ENCODE results near the gene ZNF10. TPM values are rescaled to one million over a fixed set of nuclear protein-coding genes. Genes with fewer than 3 reads are reported as not detected.

Gene ZNF10
- total RNA-seq, 1 donor from 2014 or later = 19.6 TPM

DNA sequence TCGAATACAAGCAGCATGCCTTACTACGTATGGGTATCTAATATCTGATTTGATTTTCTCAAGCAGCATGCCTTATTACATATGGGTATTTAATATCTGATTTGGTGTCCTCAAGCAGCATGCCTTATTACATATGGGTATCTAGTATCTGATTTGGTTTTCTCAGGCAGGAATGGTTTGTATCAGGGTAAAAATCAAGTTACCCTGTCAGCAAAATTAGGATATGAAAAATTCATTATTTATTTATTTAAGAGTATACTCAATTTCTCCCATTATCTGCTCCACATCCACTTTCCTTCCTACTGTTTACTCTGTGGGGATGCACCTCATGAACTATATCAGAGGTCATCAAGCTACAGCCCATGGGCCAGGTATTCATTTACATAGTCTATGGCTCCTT is 22.3 kb upstream of the ZNF10 start:
- H3K36me3 ChIP-seq = peaks cover 82% of the 10 kb centered on the region
- peaks cover 86% of the 10 kb centered on the region for H3K9me3 ChIP-seq (ENCODE audit: low read depth)
- Mint-ChIP-seq H3K4me3 (no peak overlapping the region), H3K27ac (no peak overlapping the region), H3K9me3 (peaks cover 93% of the 10 kb centered on the region), H3K36me3 (peaks cover 78% of the 10 kb centered on the region), H3K4me1 (no peaks in the 10 kb centered on the region), H3K27me3 (ENCODE audit: insufficient read depth, low read depth) (peaks cover 5% of the 10 kb centered on the region)
- H3K4me3 ChIP-seq = no peak overlapping the region
- no peak overlapping the region for H3K4me2 ChIP-seq
- no peak overlapping the region for H3K9ac ChIP-seq
- peaks cover 28% of the 10 kb centered on the region for H3F3A ChIP-seq (ENCODE audit: low read depth)
- no peaks in the 10 kb centered on the region for H4K20me1 ChIP-seq (ENCODE audit: low read depth)
- no peaks in the 10 kb centered on the region for H3K27me3 ChIP-seq
- TF ChIP-seq EZH2 (IDR thresholded peaks at IDR 0.05) (no peak), EZH2phosphoT487 (IDR thresholded peaks at IDR 0.05) (no peak)
- TF ChIP-seq, protein P1, sequence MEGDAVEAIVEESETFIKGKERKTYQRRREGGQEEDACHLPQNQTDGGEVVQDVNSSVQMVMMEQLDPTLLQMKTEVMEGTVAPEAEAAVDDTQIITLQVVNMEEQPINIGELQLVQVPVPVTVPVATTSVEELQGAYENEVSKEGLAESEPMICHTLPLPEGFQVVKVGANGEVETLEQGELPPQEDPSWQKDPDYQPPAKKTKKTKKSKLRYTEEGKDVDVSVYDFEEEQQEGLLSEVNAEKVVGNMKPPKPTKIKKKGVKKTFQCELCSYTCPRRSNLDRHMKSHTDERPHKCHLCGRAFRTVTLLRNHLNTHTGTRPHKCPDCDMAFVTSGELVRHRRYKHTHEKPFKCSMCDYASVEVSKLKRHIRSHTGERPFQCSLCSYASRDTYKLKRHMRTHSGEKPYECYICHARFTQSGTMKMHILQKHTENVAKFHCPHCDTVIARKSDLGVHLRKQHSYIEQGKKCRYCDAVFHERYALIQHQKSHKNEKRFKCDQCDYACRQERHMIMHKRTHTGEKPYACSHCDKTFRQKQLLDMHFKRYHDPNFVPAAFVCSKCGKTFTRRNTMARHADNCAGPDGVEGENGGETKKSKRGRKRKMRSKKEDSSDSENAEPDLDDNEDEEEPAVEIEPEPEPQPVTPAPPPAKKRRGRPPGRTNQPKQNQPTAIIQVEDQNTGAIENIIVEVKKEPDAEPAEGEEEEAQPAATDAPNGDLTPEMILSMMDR (IDR thresholded peaks at IDR 0.05) = no peak
- no peak for DNase-seq (ENCODE audit: low spot score)
- H3K4me1 ChIP-seq = no peaks in the 10 kb centered on the region
- H3K27ac ChIP-seq = no peak overlapping the region
- no peaks in the 10 kb centered on the region for H3K79me2 ChIP-seq (ENCODE audit: low read depth)
- H2AFZ ChIP-seq (replicated peaks) = no peak overlapping the region

DNA sequence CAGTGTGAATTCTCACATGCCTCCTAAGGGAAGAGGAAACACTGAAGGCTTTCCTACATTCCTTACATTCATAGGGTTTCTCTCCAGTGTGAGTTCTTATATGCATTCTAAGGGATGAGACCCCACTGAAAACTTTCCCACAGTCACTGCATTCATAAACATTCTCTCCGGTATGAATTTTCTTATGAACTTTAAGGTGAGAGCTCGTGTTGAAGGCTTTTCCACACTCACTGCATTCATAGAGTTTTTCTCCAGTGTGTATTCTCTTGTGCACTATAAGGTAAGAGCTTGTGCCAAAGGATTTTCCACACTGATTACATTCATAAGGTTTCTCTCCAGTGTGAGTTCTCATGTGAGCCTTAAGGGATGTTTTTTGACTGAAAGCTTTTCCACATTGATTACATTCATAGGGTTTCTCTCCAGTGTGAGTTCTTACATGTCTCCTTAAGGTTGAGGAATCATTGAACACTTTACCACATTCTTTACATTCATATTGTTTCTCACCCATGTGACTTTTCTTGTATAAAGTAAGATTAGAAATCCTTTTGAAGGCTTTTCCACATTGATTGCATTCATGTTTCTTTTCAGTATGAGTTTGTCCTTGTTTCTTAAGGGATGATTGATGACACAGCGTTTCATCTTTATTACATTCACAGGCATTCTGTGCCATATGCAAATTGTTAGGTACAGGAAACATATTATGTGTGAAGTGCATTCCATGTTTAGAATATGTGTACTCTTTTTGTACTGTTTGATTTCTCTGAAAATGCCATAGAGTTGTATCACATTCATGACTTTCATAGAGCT is 9.8 kb upstream of the ZNF10 start:
- no peak overlapping the region for H2AFZ ChIP-seq (replicated peaks)
- H3K27ac ChIP-seq = no peak overlapping the region
- H3K36me3 ChIP-seq = peaks cover 71% of the 10 kb centered on the region
- Mint-ChIP-seq H3K27ac (no peak overlapping the region), H3K9me3 (peaks cover 88% of the 10 kb centered on the region), H3K4me3 (no peak overlapping the region), H3K4me1 (no peaks in the 10 kb centered on the region), H3K36me3 (peaks cover 81% of the 10 kb centered on the region), H3K27me3 (ENCODE audit: insufficient read depth, low read depth) (peaks cover 2% of the 10 kb centered on the region)
- H3K4me2 ChIP-seq = no peak overlapping the region
- no peak overlapping the region for H3K4me3 ChIP-seq
- H3K9ac ChIP-seq = no peak overlapping the region
- no peaks in the 10 kb centered on the region for H3K27me3 ChIP-seq
- H4K20me1 ChIP-seq (ENCODE audit: low read depth) = no peaks in the 10 kb centered on the region
- H3K9me3 ChIP-seq (ENCODE audit: low read depth) = peaks cover 86% of the 10 kb centered on the region
- TF ChIP-seq EZH2phosphoT487 (IDR thresholded peaks at IDR 0.05) (no peak), EZH2 (IDR thresholded peaks at IDR 0.05) (no peak)
- TF ChIP-seq, protein P1 (IDR thresholded peaks at IDR 0.05) = no peak
- H3F3A ChIP-seq (ENCODE audit: low read depth) = peaks cover 5% of the 10 kb centered on the region
- no peak for DNase-seq (ENCODE audit: low spot score)
- H3K79me2 ChIP-seq (ENCODE audit: low read depth) = peaks cover 34% of the 10 kb centered on the region
- no peaks in the 10 kb centered on the region for H3K4me1 ChIP-seq

DNA sequence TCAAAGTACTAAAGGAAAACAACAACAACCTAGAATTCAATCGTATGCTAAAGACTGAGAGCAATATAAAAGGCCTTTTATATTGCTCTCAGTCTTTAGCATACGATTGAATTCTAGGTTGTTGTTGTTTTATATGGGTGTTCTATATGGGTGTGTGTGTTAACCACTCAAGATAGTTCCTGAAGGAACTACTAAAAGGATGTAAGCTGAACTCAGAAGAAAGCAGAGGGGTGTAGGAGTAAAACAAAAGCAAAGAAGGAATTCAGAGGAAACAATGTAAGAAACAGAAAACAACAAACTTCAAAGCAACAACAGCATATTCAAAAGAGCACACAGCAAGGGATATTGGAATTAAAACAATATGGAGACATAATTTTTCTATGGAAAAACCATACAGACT is 5.8 kb upstream of the ZNF10 start:
- DNase-seq (ENCODE audit: low spot score) = no peak
- Mint-ChIP-seq H3K9me3 (peaks cover 86% of the 10 kb centered on the region), H3K36me3 (peaks cover 74% of the 10 kb centered on the region), H3K4me1 (no peaks in the 10 kb centered on the region), H3K27me3 (ENCODE audit: insufficient read depth, low read depth) (peaks cover 10% of the 10 kb centered on the region), H3K4me3 (no peak overlapping the region), H3K27ac (no peak overlapping the region)
- H3K4me3 ChIP-seq = no peak overlapping the region
- H3K27me3 ChIP-seq = no peaks in the 10 kb centered on the region
- peaks cover 8% of the 10 kb centered on the region for H3F3A ChIP-seq (ENCODE audit: low read depth)
- H3K36me3 ChIP-seq = peaks cover 80% of the 10 kb centered on the region
- H2AFZ ChIP-seq (replicated peaks) = no peak overlapping the region
- H4K20me1 ChIP-seq (ENCODE audit: low read depth) = no peaks in the 10 kb centered on the region
- no peak overlapping the region for H3K4me2 ChIP-seq
- H3K27ac ChIP-seq = no peak overlapping the region
- no peaks in the 10 kb centered on the region for H3K4me1 ChIP-seq
- no peak overlapping the region for H3K9ac ChIP-seq
- TF ChIP-seq EZH2 (IDR thresholded peaks at IDR 0.05) = no peak
- TF ChIP-seq EZH2phosphoT487 (IDR thresholded peaks at IDR 0.05) = no peak
- TF ChIP-seq, protein P1 (IDR thresholded peaks at IDR 0.05) = no peak
- peaks cover 74% of the 10 kb centered on the region for H3K79me2 ChIP-seq (ENCODE audit: low read depth)
- H3K9me3 ChIP-seq (ENCODE audit: low read depth) = peaks cover 90% of the 10 kb centered on the region

Data from neural progenitor cell (in vitro differentiated cells).